Gastrocnemius medialis (tissue), 4 donors: ENCODE measurements around the gene MMP28. TPM values are rescaled to one million over a fixed set of nuclear protein-coding genes. Genes with fewer than 3 reads are reported as not detected.

ENCODE experiments used
- ATAC-seq, 2 donors: fragments of 150-250 bp; one replicate each; pipeline ENCODE4 v1.9.1; 2016
- DNase-seq, 2 donors: peaks; one replicate each; pipeline ENCODE4 v3.0.0-alpha.2; 2019
- H3K27ac ChIP-seq, 4 donors: fragments of 200-600 bp; sonication (generic); 1 replicate in 1 of 4; 2 replicates in 3 of 4; pipeline ENCODE4 v1.5.1; 2016 to 2018; ENCODE audit warnings: mild to moderate bottlenecking in 2 of 4, moderate library complexity in 1 of 4
- H3K27me3 ChIP-seq, 3 donors: fragments of 200-600 bp; sonication (generic) in 2 of 3; 1 replicate in 1 of 3; 2 replicates in 2 of 3; pipeline versions ENCODE4 v1.5.1 to v1.6.0; 2016 to 2019; ENCODE audit warnings: mild to moderate bottlenecking in 1 of 3, moderate library complexity in 1 of 3
- H3K36me3 ChIP-seq, 2 donors: fragments of 200-600 bp; sonication (generic) in 1 of 2; one replicate each; pipeline ENCODE4 v1.5.1; 2017 to 2018
- H3K4me1 ChIP-seq, 2 donors: fragments of 200-600 bp; sonication (generic) in 1 of 2; one replicate each; pipeline ENCODE4 v1.5.1; 2016 to 2017; ENCODE audit warnings: mild to moderate bottlenecking in 2 of 2
- H3K4me3 ChIP-seq, 4 donors: fragments of 200-600 bp; sonication (generic) in 3 of 4; 1 replicate in 1 of 4; 2 replicates in 3 of 4; pipeline ENCODE4 v1.5.1; 2016 to 2019; ENCODE audit warnings: mild to moderate bottlenecking in 2 of 4
- H3K9me3 ChIP-seq, 3 donors: fragments of 200-600 bp; sonication (generic) in 2 of 3; 1 replicate in 1 of 3; 2 replicates in 2 of 3; pipeline ENCODE4 v1.5.1; 2016 to 2019
- CTCF ChIP-seq, 5 experiments: fragments of 450-650 bp in 3 of 5; fragments of 200-600 bp in 2 of 5; sonication (generic) in 2 of 5; IDR thresholded peaks in 4 of 5; conservative IDR thresholded peaks in 1 of 5; 1 replicate in 4 of 5; 2 replicates in 1 of 5; pipeline ENCODE4 v1.5.1; 2016 to 2019; ENCODE audit warnings: antibody characterized with exemption in 5 of 5, mild to moderate bottlenecking in 3 of 5, moderate library complexity in 3 of 5
- POLR2A ChIP-seq, 2 donors: fragments of 450-650 bp; IDR thresholded peaks; one replicate each; pipeline ENCODE4 v1.6.1; 2017; ENCODE audit warnings: antibody characterized with exemption in 2 of 2, mild to moderate bottlenecking in 2 of 2, moderate library complexity in 2 of 2
- in situ Hi-C, 4 donors: fragments of 200-750 bp; cut with MboI; loops; one replicate each; pipeline versions ENCODE4 v1.15.0 to v1.8.0; 2017; ENCODE audit warnings: low sequenced_read_pairs in 4 of 4
- intact Hi-C: fragments of 100-400 bp; cut with DNase I; formaldehyde crosslinking; loops from one replicate; pipeline ENCODE4 v1.15.1; 2023; ENCODE audit warnings: low total_unique reads
- total RNA-seq, 4 donors: library from RNA; depleted of rRNA; stranded (reverse); fragments of >200 nt; gene quantifications; one replicate each; pipeline versions ENCODE4 v1.1.0 to v1.2.3, GENCODE V29; 2016

The MMP28 gene
- total RNA-seq, 4 donors from 2014 or later: 3.1 to 10.3 (median 5.9) TPM

GRCh38 chr17:35797918-35798317, 2.5 kb upstream of the MMP28 start:
- peaks cover 7 to 28% of the 10 kb centered on the region in 2 donors for H3K4me1 ChIP-seq
- in situ Hi-C loops: no loop called here
- intact Hi-C loops: no loop called here
- H3K9me3 ChIP-seq: no peaks in the 10 kb centered on the region
- ATAC-seq (no peak), DNase-seq (no peak)
- H3K36me3 ChIP-seq: no peaks in the 10 kb centered on the region
- H3K4me3 ChIP-seq: no peak overlapping the region
- TF ChIP-seq POLR2A (IDR thresholded peaks at IDR 0.05) (no peak), CTCF (IDR thresholded peaks at IDR 0.05 in 4 of 5, conservative IDR thresholded peaks at IDR 0.05 in 1 of 5) (no peak)
- no peak overlapping the region for H3K27ac ChIP-seq
- H3K27me3 ChIP-seq: peaks cover 26 to 34% (median 29%) of the 10 kb centered on the region in 3 donors

GRCh38 chr17:35797370-35797769, 1.9 kb upstream of the MMP28 start:
- intact Hi-C loops: no loop called here
- in situ Hi-C loops: no loop called here
- no peaks in the 10 kb centered on the region for H3K36me3 ChIP-seq
- no peak overlapping the region for H3K4me3 ChIP-seq
- ATAC-seq (no peak), DNase-seq (no peak)
- peaks cover 7 to 28% of the 10 kb centered on the region in 2 donors for H3K4me1 ChIP-seq
- H3K9me3 ChIP-seq: no peaks in the 10 kb centered on the region
- H3K27ac ChIP-seq: no peak overlapping the region
- peaks cover 28 to 34% (median 29%) of the 10 kb centered on the region in 3 donors for H3K27me3 ChIP-seq
- no peak for TF ChIP-seq POLR2A (IDR thresholded peaks at IDR 0.05)
- TF ChIP-seq CTCF (IDR thresholded peaks at IDR 0.05 in 4 of 5, conservative IDR thresholded peaks at IDR 0.05 in 1 of 5): no peak

GRCh38 chr17:35796942-35797341, 1.5 kb upstream of the MMP28 start:
- intact Hi-C loops: no loop called here
- in situ Hi-C loops: no loop called here
- H3K27ac ChIP-seq: no peak overlapping the region
- ATAC-seq (no peak), DNase-seq (no peak)
- H3K4me3 ChIP-seq: no peak overlapping the region
- H3K9me3 ChIP-seq: no peaks in the 10 kb centered on the region
- H3K36me3 ChIP-seq: no peaks in the 10 kb centered on the region
- peaks cover 7 to 24% of the 10 kb centered on the region in 2 donors for H3K4me1 ChIP-seq
- H3K27me3 ChIP-seq: peaks cover 28 to 34% (median 29%) of the 10 kb centered on the region in 3 donors
- TF ChIP-seq CTCF (IDR thresholded peaks at IDR 0.05 in 4 of 5, conservative IDR thresholded peaks at IDR 0.05 in 1 of 5) (no peak), POLR2A (IDR thresholded peaks at IDR 0.05) (no peak)

GRCh38 chr17:35795871-35796265, 427 bp upstream of the MMP28 start:
- no peak for DNase-seq
- ATAC-seq: no peak
- H3K27ac ChIP-seq: no peak overlapping the region
- intact Hi-C loops: no loop called here
- H3K9me3 ChIP-seq: no peaks in the 10 kb centered on the region
- H3K4me3 ChIP-seq: peak overlapping the region; percentile 50 to 64 (median 58)
- H3K27me3 ChIP-seq: peaks cover 28 to 36% (median 29%) of the 10 kb centered on the region in 3 donors
- TF ChIP-seq POLR2A (IDR thresholded peaks at IDR 0.05) (no peak), CTCF (IDR thresholded peaks at IDR 0.05 in 4 of 5, conservative IDR thresholded peaks at IDR 0.05 in 1 of 5) (no peak)
- in situ Hi-C loops: no loop called here
- peaks cover 7 to 24% of the 10 kb centered on the region in 2 donors for H3K4me1 ChIP-seq
- H3K36me3 ChIP-seq: no peaks in the 10 kb centered on the region

GRCh38 chr17:35793257-35793656, 2.2 kb downstream of the MMP28 start:
- no peak for ATAC-seq

More at GRCh38 chr17:35793257-35793656, 2.2 kb downstream of the MMP28 start:
- Histone ChIP-seq H3K36me3 (no peaks in the 10 kb centered on the region), H3K9me3 (no peaks in the 10 kb centered on the region), H3K4me3 (peak overlapping the region in 2 of 4 donors; percentile 11 to 50), H3K27me3 (peaks cover 28 to 36% (median 29%) of the 10 kb centered on the region in 3 donors), H3K4me1 (peaks cover 7 to 9% of the 10 kb centered on the region in 2 donors), H3K27ac (no peak overlapping the region)
- TF ChIP-seq CTCF (IDR thresholded peaks at IDR 0.05 in 4 of 5, conservative IDR thresholded peaks at IDR 0.05 in 1 of 5) (no peak), POLR2A (IDR thresholded peaks at IDR 0.05) (no peak)
- no peak for DNase-seq
- intact Hi-C loops (no loop called here), in situ Hi-C loops (no loop called here)
